Testis (tissue), 2 donors: Measurements from ENCODE around the gene UPK3BL2.
"Not testable (repeated sequence)": the region's sequence is repeated elsewhere in the genome, so short reads cannot be mapped to it uniquely, and the experiment has no call there.

Experiments used
- POLR2A ChIP-seq: fragments of 450-650 bp; IDR thresholded peaks from one replicate; pipeline ENCODE4 v1.6.1; 2017; ENCODE audit warnings: antibody characterized with exemption, mild to moderate bottlenecking, moderate library complexity
- TF ChIP-seq, protein P1 (sequence below), 3 experiments: fragments of 450-650 bp in 2 of 3; fragments of 200-600 bp in 1 of 3; sonication (generic) in 1 of 3; IDR thresholded peaks; one replicate each; pipeline ENCODE4 v1.5.1; 2016 to 2019; ENCODE audit warnings: antibody characterized with exemption in 3 of 3, mild to moderate bottlenecking in 2 of 3, moderate library complexity in 1 of 3

DNA sequence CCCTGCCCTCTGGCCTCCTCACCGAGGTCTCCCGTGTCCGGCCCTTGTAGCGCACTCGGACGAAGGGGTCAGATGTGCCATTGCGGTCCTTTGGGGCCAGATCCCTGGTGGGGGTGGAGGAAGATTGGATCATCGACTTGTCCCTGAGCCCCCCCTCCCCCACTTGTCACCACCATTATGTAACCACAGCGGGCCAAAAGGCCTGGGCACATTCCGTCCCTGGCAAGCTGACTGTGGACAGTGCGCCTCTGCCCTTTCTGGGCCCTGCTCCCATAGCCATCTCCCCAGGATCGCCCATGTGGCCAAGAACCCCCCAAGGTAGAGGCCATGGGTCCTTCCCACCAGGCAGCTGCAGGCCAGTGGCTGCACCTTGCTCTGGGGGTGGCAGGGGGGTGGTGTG, 40.4 kb downstream of the UPK3BL2 start:
- TF ChIP-seq, protein P1, sequence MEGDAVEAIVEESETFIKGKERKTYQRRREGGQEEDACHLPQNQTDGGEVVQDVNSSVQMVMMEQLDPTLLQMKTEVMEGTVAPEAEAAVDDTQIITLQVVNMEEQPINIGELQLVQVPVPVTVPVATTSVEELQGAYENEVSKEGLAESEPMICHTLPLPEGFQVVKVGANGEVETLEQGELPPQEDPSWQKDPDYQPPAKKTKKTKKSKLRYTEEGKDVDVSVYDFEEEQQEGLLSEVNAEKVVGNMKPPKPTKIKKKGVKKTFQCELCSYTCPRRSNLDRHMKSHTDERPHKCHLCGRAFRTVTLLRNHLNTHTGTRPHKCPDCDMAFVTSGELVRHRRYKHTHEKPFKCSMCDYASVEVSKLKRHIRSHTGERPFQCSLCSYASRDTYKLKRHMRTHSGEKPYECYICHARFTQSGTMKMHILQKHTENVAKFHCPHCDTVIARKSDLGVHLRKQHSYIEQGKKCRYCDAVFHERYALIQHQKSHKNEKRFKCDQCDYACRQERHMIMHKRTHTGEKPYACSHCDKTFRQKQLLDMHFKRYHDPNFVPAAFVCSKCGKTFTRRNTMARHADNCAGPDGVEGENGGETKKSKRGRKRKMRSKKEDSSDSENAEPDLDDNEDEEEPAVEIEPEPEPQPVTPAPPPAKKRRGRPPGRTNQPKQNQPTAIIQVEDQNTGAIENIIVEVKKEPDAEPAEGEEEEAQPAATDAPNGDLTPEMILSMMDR (IDR thresholded peaks at IDR 0.05), result not testable (repeated sequence)
- TF ChIP-seq POLR2A, result not testable (repeated sequence)
